Fibroblast of lung (primary cell): Measurements from ENCODE around the gene MSL3B.

Experiments
- EZH2 ChIP-seq: IDR thresholded peaks from 2 replicates; pipeline ENCODE4 v1.5.1; 2012; ENCODE audit warnings: low read length, control low read depth, mild to moderate bottlenecking; ENCODE audit errors: missing control alignments
- TF ChIP-seq, protein P1 (sequence below), 2 donors: IDR thresholded peaks in 1 of 2; conservative IDR thresholded peaks in 1 of 2; 1 replicate in 1 of 2; 2 replicates in 1 of 2; pipeline ENCODE4 v1.5.1; 2011 to 2012; ENCODE audit warnings: low read length in 2 of 2, control low read depth in 1 of 2, inconsistent platforms in 1 of 2, low read depth in 1 of 2, mild to moderate bottlenecking in 1 of 2

DNA sequence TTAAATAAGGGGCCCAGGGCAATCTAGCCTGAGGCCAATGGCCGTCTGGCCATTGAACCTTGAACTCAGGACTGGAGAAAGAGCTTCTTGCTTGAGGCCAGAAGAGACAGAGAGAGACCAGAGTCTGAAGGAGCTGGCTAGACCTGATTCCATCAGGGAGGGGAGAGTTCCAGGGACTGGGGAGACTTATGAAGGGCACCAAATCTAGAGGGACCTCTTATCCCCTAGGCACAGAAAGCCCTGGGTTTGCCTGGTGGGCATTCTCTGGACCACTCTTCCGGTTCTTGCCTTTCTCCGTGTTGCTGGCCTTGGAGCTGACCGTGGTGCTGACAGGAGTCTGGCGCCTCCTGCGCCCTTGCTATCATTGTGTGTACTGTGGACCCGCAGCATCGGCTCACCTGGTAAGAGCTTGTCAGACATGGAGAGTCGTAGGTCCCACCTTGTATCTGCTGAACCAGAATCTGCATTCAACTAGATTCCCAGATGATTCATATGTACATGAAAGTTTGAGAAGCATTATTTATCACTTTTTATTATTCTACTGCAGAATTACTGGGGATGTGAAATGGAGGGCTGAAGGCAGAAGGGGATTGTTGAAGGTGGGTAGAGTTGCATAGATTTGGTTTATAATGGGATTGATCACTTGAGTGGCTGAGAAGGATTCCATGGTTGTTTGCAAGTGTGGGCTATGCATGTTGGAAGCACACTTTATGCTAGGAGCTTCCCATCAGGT, 44.7 kb upstream of the MSL3B start:
- TF ChIP-seq, protein P1, sequence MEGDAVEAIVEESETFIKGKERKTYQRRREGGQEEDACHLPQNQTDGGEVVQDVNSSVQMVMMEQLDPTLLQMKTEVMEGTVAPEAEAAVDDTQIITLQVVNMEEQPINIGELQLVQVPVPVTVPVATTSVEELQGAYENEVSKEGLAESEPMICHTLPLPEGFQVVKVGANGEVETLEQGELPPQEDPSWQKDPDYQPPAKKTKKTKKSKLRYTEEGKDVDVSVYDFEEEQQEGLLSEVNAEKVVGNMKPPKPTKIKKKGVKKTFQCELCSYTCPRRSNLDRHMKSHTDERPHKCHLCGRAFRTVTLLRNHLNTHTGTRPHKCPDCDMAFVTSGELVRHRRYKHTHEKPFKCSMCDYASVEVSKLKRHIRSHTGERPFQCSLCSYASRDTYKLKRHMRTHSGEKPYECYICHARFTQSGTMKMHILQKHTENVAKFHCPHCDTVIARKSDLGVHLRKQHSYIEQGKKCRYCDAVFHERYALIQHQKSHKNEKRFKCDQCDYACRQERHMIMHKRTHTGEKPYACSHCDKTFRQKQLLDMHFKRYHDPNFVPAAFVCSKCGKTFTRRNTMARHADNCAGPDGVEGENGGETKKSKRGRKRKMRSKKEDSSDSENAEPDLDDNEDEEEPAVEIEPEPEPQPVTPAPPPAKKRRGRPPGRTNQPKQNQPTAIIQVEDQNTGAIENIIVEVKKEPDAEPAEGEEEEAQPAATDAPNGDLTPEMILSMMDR (conservative IDR thresholded peaks at IDR 0.05 in 1 of 2, IDR thresholded peaks at IDR 0.05 in 1 of 2; ENCODE audit: low read depth in 1 of 2, low read length in 2 of 2): no peak
- TF ChIP-seq EZH2: no peak
